HG02938 (cell line): Measurements from ENCODE around the gene SCYL2.
A peak's percentile ranks its signal among the peaks of the same experiment; 100 is the strongest.
"Not testable (repeated sequence)": the region's sequence is repeated elsewhere in the genome, so short reads cannot be mapped to it uniquely, and the experiment has no call there.

Source experiments
- ATAC-seq: cut with Tn5 transposase; IDR thresholded peaks from one replicate; pipeline ENCODE4 v1.9.1; 2021; ENCODE audit warnings: mild to moderate bottlenecking, moderate library complexity; ENCODE audit not compliant: unreplicated experiment

The SCYL2 gene

DNA sequence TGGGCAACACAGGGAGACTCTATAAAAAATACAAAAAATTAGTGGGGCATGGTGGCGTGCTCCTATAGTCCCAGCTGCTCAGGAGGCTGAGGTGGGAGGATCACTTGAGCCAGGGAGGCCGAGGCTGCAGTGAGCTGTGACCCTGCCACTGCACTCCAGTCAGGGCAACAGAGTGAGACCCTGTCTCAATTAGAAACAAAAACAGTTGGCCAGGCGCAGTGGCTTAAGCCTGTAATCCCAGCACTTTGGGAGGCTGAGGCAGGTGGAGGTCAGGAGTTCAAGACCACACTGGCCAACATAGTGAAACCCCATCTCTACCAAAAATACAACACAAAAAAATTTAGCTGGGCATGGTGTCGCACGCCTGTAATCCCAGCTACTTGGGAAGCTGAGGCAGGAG lies 1.9 kb upstream of the SCYL2 start:
- not testable (repeated sequence) for ATAC-seq

DNA sequence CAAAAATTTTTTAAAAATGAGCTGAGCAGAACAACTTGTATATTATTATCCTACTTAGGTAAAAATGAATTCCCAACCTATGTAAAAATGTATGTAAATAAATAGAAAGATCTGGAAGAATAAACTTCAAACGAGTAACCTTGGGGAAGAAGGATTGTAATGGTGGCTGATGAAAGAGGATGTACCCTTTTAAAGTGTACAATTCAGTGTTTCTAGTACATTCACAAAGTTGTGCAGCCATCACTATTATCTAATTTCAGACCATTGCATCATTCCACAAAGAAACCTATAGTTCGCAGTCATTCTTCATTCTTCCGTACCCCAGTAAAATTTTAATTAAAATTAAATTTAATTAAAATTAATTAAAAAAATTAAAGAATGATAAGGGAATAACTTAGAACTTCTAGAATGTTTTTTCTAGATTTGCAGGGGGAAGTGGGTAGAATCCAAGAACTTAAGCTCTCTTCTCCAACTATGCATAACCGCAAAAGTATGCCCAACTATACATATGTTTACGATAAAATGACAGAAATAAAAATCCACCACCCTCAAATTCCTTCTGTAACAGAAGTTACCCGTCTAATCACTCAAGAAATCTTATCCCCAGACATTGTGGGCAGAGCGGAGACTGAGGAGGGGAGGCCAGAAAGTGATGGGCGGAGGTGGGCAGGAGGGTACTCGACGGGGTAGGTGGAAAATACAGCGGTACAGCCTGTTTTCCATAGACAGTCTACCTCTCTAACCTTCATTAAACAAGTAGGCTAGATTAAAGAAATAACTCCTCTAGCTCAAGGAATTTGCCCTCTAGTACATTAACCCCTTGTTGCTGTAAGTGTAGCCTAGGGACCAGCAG lies 1.0 kb upstream of the SCYL2 start:
- ATAC-seq, result peak; percentile 12

DNA sequence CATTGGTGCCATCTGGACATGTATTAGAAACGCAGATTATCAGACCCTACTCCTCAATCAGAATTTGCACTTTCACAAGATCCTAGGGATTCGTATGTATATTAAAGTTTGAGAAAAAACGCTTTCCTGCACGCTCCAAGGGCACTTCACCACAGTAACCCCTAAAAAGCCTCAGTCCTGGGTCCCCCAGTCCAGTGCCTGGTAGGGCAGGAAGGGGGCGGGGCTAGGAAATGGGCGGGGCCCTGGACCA lies 467 bp upstream of the SCYL2 start:
- peak; percentile 81 for ATAC-seq

DNA sequence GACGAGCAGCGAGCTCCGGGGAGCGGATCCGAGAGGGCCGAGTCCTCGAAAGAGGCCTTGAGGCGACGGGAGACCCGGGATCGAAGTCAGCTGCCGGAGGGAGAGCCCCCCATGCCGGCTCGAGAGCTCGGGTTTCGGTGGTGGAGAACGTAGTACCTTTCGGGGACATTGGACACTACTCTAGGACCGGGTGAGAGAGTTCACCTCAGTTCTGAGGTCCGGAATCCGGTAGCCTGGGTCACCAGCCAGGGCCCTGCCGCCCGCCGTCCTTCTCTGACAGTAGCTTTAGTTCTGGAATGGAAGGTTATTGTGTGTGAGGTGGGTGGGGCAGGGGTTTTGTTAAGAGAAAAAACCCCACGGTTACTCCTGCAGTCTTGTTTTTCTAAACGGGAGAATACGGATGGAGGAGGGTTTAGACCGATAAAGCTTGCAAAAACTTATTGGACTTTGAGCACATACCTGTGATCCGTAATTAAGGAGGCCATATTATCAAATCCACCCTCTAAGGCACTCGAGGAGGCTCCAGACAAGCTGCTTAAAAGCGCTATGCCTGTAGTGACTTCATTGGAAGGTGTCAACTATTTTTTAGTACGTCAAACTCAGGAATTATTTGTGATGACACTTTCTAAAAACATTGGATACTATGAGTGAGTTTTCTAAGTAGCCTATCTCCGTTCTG lies 765 bp downstream of the SCYL2 start:
- peak; percentile 13 for ATAC-seq

DNA sequence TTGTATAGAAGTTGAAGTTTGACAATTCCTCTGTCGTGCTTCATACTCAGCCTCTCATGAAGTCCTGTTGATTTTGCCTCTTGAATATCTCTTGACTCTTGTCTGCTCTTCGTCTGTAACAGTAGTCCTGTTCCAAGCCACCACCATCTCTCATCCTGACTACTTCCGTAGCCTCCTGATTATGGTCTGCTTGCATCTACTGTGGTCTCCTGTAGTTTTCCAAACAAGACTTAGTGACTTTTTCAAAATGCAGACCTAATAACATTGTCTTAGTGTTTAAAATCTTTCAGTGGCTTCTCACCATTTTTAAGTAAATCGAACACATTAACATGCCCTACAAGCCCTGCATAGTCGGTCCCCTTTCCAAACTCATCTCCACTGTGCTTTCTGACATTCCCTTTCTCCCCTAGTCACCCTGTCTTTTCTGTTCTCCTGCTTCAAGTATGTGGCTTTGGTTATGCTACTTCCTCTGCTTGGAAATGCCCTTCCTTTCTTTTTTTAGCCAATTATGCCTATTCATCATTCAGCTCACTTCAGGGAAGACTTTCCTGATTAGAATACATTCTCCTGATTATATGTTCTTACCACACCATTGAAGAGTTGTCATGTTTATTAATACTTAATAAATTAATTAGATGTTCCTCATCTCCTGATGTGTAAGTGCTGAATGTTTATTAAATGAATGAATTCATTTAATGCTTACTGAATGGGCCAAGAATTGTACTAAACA lies 2.0 kb downstream of the SCYL2 start:
- ATAC-seq, result no peak

DNA sequence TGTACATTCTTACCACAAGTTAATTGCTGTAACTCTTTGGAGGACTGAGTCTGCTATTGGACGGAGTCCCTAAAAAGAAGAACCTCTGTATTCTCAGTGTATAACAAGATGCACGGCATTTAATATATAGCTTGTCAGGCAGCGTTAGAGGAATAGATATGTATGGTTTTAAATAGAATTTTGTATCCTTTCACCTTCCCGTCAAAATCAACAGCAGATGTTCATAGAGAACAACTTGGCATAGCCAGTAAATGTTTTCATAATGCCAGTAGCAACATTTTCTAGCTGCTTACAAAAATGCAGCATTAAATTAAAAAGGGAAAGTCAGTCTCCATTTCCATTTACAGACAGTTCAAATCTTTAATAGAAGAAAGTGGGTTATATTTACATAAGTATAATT lies 6.8 kb downstream of the SCYL2 start:
- no peak for ATAC-seq

DNA sequence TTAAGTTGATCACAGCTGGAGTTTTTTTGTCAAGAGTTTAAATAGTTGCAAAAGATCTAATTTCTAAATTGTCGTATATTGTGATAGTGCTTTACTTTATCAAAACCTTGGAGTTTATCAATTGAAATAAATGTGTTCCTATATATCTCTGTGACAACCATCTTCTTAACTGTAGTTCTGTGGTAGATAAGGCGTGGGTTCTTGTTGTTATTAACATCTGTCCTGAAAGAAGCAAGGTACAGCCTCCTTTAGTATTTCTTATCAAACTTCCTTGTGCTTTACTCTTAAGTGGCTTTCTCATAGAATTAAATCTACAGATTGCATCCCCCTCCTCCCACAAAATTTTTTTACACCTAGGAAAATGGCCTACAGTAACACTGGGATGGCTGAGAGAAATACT lies 7.3 kb downstream of the SCYL2 start:
- no peak for ATAC-seq

DNA sequence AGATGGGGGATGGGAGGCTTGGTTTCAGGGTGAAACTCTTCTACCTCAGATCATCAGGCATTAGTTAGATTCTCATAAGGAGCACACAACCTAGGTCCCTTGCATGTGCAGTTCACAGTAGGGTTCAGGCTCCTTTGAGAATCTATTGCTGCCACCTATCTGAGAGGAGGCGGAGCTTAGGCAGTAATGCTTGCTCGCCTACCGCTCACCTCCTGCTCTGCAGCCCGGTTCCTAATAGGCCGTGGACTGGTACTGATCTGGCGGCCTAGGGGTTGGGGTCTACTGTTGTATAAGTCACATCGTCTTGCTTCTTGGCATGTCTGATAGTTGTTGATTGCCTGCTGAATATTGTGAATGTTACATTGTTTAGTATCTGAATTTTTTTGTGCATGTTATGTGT lies 12.2 kb downstream of the SCYL2 start:
- no peak for ATAC-seq

DNA sequence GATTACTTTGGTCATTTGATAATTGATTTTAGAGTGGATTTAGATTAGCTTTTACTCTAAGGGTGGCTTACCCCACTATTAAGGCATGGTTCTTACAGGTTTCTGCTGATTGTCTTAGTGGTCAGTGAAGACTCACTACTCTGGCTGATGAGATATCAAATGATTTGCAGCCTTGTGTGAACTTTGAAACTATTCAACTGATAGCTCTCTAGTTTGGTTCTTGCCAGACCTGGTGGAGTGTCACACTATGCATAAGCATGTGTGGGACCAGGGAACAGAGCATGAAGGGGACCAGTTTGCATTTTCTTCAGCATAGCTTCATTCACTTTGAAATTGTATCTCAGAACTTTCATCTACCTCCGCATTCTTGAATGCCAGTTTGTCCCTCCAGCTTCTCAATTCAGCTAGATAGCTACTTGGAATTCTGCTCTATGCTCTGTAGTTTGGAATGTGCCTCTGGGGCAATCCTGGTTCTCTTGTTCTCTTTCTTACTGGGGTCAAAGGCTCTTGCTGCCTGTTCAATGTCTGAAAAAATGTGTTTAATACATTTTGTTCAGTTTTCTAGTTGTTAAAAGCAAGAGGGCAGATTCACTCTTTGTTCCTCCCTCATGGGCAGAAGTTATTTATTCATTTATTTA lies 12.7 kb downstream of the SCYL2 start:
- ATAC-seq, result no peak

DNA sequence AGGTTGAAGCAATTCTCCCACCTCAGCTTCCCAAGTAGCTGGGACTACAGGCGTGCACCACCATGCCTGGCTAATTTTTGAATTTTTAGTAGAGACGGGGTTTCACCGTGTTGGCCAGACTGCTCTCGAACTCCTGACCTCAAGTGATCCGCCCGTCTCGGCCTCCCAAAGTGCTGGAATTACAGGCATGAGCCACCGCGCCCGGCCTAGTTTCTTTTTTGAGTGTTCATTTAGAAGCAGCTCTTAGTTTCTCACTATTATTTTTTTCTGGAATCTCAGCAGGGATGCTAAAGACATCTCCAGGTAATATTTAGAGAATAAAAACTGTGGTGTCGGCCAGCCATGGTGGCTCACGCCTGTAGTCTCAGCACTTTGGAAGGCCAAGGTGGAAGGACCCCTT lies 17.6 kb downstream of the SCYL2 start:
- not testable (repeated sequence) for ATAC-seq

DNA sequence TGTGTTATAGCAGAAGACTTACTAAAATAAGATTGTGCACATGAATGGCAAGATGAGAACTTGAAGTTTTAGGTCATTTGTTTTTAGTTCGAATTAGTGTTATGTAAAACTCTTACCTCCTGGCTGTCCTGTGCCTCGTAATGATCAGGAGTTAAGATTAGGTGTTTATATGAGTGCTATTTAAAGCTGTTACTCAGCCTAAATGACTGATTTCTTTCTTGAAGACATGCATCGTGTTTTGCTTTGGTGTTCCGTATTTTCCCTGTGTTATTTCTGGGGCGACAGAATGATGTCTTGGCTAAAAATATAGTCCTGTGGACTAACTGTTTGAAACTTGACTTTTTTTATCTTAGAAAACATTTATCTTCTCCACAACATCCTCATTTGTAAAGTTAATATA lies 22.1 kb downstream of the SCYL2 start:
- no peak for ATAC-seq

DNA sequence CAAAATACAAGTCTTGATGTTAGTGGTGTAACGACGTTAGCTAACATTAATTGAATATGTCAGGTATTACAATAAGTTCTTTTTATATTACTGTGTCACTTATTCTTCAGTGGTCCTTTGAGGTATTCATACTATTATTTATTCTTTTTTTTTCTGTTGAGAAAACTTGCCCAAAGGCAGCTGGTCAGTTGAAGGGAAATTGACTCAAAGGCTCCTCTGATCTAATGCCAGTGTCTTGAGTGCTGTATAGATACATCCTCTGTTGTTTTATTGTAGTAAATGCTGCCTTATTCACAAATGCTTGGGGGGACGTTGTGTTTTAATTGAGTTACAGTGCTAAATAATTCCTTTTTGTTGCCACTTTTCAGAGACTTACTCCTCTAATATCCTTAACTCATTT lies 23.0 kb downstream of the SCYL2 start:
- ATAC-seq, result no peak

DNA sequence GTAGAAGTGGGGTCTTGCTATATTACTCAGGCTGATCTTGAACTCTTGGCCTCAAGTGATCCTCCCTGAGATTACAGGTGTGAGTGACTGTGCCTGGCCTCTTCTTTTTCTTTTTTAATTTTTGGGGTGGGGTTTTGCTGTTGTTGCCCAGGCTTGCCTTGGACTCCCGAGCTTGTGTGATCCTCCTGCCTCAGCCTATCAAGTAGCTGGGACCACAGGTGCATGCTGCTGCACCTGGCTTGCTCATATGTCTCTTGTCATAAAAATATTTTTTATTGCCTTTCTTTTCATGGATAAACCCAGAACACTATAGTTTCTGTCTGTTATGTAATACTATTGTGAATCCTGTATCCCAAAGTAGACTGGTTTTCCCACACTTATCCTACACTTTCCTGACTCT lies 26.0 kb downstream of the SCYL2 start:
- ATAC-seq, result no peak

DNA sequence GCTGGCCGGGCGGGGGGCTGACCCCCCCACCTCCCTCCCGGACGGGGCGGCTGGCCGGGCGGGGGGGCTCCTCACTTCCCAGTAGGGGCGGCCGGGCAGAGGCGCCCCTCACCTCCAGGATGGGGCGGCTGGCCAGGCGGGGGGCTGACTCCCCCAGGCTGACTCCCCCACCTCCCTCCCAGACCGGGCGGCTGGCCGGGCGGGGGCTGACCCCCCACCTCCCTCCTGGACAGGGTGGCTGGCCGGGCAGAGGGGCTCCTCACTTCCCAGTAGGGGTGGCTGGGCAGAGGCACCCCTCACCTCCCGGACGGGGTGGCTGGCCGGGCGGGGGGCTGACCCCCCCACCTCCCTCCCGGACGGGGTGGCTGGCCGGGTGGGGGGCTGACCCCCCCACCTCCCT lies 27.4 kb downstream of the SCYL2 start:
- ATAC-seq, result not testable (repeated sequence)

DNA sequence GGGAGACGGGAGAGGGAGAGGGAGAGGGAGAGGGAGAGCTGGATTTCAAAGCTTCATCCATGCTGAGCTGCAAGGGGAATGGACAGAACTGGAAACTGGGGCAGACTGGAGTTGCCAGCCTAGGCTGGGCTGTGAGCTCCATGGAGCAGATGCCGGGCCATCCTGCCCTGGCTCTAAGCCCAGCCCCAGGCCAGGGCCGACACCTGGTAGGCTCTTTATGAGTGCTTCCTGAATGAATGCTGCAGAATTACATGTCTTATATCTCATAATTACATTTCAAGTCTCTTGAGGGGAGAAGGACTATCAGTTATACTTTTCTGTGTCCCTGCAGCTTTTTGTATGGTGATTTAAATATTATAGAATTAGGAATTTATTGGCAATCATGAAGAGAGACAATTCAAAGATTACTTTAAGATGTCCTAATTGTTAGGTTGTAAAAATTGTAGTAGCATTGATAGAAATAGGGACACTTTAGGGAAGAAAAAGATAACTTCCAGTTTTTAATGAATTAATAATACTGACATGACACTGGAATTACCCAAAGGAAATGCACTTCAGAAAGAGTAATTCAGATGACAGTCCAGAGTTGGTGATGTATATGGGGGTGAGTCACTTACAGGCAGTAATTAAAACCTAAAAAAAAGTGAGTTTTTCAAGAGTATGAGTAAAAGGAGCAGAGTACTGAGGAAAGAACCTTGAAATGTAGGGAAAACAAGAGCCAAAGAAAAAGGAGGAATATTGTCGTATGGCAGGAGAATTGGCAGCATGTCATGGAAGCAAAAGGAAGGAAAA lies 29.0 kb downstream of the SCYL2 start:
- ATAC-seq, result no peak

DNA sequence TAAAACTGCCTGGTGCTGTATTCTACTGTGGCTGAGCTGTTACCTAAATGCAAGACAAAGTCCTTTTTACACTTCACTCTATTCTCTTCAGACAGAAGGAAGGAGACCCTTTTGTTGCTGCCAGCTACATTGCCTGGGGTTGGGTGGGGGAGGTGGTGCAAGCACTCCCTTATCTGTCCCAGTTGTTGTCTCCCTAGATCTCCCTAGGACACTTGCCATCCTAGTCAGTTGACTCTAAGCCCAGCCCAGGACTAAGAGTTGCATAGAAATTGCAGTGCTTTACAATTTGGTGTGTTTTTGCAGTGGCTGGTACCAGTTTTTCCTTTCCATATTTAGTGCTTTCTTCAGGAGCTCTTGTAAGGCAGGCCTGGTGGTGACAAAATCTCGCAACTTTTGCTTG lies 35.1 kb downstream of the SCYL2 start:
- ATAC-seq, result no peak

DNA sequence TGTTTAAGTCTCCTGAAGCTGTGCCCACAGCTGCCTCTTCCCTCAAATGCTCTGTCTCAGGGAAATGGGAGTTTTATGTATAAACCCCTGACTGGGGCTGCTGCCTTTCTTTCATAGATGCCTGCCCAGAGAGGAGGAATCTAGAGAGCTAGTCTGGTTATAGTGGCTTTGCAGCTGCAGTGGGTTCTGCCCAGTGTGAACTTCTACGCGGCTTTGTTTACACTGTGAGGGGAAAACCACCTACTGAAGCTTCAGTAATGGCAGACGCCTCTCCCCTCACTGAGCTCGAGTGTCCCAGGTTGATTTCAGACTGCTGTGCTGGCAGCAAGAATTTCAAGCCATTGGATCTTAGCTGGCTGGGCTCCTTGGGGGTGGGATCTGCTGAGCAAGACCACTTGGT lies 36.9 kb downstream of the SCYL2 start:
- ATAC-seq, result no peak

DNA sequence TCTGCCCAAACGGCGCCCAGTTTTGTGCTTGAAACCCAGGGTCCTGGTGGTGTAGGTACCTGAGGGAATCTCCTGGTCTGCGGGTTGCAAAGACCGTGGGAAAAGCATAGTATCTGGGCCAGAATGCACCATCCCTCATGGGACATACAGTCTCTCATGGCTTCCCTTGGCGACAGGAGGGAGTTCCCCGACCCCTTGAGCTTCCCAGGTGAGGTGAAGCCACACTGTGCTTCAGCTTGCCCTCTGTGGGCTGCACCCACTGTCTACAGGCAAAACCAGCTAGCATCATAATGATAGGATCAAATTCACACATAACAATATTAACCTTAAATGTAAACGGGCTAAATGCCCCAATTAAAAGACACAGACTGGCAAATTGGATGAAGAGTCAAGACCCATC lies 37.4 kb downstream of the SCYL2 start:
- not testable (repeated sequence) for ATAC-seq

DNA sequence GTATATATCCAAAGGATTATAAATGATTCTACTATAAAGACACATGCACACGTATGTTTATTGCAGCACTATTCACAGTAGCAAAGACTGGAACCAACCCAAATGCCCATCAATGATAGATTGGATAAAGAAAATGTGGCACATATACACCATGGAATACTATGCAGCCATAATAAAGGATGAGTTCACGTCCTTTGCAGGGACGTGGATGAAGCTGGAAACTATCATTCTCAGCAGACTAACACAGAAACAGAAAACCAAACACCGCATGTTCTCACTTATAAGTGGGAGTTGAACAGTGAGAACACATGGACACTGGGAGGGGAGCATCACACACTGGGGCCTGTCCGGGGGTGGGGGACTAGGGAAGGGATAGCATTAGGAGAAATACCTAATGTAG lies 41.2 kb downstream of the SCYL2 start:
- not testable (repeated sequence) for ATAC-seq

DNA sequence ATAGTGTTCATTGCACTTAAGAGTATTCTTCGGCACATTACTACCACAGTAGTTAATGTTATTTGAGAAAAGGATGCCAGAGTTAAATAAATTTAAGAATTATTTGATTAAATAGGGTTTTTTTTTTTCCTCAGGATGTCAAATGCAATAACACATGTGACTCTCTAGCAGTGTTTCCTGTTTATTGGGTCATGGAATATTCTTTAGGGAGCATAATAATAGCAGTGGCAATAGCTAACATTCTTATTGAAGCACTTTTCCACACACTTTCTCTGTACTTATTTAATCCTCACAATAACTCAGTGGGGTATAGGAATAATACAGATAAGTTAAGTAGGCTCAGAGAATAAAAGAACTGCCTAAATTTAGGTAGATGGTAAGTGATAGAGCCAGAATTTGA lies 44.3 kb downstream of the SCYL2 start:
- no peak for ATAC-seq

DNA sequence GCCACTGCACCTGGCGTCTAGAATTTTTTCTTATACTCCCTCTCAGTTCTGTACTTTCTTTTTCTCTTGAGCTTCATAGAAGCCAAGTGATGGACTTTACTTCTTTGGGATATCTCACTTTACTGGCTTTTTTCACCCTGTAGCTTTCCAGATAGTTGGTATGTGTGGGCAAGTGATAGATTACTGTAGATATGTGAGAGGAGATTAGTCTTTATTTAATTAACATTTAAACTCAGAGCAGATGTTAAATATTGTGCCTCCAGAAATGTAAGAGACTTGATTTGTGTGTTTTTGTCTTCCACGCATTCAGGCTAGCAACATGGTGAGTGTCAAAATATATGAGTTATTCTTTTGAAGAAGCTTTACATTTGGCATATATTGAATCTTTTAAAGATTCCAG lies 50.4 kb downstream of the SCYL2 start:
- ATAC-seq, result no peak
